ENCODE measurements around the gene DAPP1. TPM values are rescaled to one million over a fixed set of nuclear protein-coding genes. Genes with fewer than 3 reads are reported as not detected.

DAPP1 gene
- total RNA-seq, 1 donor from 2014 or later = 0.41 TPM

DNA sequence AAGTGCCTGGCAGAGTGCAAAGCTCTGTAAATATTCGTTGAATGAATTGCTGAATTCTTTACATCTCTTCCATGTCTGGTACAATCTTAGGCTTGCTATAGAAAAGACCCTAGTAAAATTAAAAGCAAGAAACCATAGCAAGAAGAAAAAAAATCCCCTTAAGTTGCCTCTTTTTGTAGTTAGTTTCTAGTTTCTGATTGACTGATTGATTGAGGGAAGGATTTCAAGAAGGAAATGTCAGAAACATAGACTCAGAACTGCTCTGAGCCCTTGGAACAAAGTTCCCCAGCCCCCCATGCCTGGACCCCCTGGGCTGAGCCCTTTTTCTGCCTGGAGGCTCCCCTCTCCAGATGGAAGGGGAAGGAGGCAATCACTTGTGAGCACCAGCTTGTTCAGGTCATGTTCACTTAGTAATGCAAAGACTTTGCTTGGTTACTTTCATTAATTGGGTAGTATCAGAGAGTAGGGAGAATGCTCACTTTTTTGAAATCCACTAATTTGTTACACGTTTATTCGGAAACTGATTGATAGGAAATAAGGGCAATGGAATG lies 35.6 kb downstream of the DAPP1 start:
- no peak for DNase-seq (ENCODE audit: low spot score in 2 of 2)
- no peak for FAIRE-seq

DNA sequence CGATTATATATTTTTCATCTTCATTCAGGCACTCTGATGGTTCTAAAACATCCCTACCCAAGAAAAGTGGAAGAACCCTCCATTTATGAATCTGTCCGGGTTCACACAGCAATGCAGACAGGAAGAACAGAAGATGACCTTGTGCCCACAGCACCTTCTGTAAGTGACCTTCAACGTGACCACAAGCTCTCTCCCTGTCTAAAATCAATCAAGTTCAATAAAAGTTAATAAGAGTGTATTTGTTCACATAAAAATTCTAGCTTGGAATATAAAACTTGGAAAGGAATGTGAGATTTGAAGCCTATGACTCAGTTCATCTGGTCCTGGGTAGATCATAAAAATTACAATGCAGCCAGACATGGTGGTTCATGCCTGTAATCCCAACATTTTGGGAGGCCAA lies 36.6 kb downstream of the DAPP1 start:
- no peak for DNase-seq (ENCODE audit: low spot score in 2 of 2)
- no peak for FAIRE-seq

DNA sequence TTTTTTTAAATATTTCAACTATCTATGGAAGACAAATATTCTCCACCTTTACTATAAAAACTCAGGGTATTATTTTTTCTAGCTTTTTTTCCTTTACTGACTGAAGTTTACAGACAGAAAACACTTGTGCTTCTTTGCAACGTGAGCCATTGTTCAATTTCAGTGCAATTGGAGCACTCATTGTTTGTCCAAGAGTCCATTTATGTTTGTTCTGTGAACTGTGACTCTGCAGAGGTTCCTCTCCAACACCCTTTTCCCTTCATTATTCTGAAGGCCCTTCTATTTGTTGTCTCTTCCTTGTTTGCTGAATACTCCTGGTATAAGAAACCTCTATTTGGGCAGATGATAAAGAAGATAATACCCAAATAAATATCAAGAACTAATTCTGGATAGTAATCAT lies 37.4 kb downstream of the DAPP1 start:
- no peak for DNase-seq (ENCODE audit: low spot score in 2 of 2)
- FAIRE-seq = no peak

DNA sequence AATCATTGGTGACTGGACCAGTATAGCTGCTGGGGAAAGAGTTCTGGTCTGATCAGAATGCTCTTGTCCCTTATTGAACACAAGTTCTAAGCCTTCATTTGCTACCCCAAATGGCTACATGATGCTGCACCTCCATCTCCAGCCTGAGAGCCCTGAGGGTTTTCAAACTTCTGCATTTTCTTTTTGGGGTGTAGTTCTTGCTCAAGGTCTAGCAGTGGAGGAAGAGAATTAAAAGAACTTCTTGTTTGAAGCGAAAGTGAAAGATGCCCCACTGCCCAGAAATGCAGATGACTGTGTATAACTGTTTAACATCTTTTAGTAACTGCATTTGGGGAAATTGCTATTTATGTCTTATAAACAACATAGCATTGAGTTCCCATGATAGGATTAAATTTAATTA lies 39.1 kb downstream of the DAPP1 start:
- no peak for DNase-seq (ENCODE audit: low spot score in 2 of 2)
- FAIRE-seq = no peak

DNA sequence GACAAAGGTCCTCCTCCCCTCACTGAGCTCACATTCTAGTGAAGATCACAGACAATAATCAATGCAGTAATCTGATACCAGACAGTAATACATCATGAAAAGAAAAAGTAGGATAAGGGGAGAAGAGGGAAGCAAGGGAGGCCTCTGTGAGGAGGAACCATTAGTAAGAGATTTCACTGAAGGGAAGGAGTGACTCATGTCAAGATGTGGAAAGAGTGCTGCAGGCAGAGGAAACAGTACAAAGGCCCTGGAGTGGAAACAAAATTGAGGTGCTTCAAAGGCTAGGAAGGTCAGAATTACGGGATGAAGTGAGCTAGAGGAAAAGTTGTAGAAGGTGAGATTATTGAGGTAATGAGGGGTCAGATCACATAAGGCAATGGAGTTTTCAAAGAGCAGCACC lies 39.5 kb downstream of the DAPP1 start:
- no peak for DNase-seq (ENCODE audit: low spot score in 2 of 2)
- no peak for FAIRE-seq

DNA sequence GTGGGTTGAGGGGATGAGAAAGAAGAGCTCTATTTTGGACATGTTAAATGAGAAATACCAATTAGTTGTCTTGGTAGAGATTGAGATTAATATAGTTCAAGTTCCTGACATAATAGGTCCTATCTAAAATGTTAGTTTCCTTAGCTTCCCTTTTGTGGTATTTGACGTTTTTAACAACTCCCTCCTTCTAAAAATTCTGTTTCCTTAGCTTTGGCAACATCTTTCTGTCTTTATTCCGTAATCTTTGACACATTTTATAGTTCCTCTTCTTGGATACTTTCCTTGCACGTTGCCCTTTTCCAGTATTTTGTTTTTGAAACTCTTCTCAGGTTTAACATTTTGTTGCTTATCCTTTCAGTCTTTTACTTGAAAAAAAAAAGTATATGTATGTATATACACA lies 40.7 kb downstream of the DAPP1 start:
- no peak for FAIRE-seq

DNA sequence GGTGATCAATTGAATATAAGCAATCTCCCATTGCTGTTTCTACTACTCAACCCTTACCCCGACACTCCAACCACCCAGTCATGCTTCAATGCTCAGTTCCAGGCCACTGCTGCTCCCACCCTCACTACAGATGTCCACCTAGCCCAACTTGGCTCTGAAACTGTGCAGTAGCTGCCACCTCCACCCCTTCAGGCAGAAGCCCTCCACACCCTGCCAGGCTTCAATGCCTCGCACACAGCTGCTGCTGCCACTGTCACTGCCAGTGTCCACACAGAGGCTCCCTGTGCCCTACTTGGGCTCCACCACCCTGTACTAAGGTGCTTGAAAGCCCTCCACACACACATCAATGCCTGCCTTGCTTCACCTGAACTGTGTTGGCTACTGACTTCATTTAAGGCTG lies 43.0 kb downstream of the DAPP1 start:
- no peak for FAIRE-seq
- no peak for DNase-seq (ENCODE audit: low spot score in 2 of 2)

More for the DNA sequence above, 40.7 kb downstream of the DAPP1 start:
- no peak for DNase-seq (ENCODE audit: low spot score in 2 of 2)

DNA sequence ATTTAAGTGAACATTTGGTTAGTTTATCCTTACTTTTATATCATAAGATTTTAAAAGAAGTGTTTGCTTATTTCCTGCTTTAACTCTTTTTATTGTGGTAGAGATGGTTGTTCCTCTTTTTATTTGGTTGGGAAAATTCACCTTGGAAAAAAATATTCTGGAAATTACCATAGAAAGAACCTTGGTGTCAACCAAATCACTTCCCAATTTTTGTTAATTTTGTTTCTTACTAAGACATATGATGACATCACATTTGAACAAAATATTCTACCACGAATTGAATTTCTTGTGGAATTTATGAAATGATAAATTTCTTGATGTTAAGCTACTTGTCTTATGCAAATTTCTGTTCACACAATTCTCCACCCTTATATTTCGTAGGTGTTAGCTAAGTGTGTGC lies 43.9 kb downstream of the DAPP1 start:
- DNase-seq (ENCODE audit: low spot score in 2 of 2) (no peak), FAIRE-seq (no peak)

DNA sequence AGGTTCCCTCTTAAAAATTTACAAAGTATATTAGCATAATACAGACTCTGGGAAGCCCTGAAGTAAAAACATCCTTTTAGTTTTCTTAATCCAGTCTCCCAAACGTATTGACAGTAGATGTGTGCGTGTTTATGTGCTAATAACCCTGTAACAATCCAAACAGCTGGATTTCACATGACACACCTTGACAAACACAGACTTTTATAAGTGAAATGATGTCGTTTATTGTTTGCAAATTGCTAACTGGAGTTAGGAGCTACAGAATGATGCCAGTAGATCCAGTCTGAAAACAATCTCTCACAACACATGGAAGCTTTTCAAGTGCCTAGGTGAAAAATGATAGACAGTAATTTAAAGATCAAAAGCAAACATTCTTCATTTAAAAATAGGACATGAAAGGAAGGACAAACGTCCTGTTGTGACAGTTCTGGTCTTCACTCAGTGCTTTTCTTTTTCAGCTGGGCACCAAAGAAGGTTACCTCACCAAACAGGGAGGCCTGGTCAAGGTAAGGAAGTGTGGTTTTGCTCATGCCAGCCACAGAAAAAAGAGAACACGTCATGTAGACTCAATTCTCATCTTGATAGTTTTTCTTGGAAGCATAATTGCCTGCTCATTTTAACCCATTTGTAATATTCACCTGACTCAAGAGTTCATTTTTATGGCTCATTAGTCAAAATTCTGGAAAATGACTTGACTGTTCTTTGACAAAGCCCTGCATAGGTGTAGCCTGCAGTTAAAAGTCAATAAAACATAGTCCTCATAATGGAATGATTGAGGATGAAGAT lies 44.7 kb downstream of the DAPP1 start:
- DNase-seq (ENCODE audit: low spot score in 2 of 2) (no peak), FAIRE-seq (no peak)

DNA sequence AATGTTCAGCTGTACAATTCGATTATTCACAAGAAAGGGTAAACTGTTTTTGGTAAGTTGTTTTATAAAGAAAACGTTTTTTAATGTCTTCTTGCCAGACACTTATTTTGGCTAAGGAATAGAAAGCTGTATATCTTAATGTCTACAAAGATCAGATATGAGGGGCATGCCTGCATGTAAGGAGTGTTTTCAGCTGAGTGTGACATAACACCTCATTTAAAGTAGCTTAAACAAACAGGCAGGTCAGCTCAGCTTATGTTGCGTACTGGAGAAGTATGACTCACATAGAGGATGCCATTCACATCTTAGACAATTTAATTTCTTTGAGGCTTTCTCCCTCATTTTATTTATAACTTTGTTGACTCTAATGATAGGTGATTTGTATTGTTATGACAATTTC lies 47.2 kb downstream of the DAPP1 start:
- FAIRE-seq (no peak), DNase-seq (ENCODE audit: low spot score in 2 of 2) (no peak)

DNA sequence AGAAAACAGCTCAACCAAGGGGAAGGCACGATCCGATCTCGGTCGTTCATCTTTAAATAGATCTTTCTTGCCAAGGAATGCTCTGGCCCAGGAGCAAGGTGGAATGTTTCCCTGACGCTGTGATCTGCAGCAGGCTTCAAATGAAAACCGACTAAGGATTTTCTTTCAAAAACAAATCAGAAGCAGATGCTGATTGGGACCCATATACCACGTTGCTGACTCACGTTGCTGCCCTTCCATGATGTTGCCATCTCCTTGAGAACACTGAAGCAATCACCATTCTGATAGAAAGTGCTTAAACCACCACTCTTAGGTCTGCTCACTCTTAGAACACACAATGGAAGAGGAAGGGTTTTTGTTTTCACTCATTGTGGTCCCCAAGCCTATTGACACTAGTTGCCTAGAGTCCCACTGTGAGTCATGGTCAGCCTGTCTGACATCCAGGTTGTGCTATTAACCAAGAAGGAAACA lies 51.5 kb downstream of the DAPP1 start:
- DNase-seq (ENCODE audit: low spot score in 2 of 2) (no peak), FAIRE-seq (no peak)

DNA sequence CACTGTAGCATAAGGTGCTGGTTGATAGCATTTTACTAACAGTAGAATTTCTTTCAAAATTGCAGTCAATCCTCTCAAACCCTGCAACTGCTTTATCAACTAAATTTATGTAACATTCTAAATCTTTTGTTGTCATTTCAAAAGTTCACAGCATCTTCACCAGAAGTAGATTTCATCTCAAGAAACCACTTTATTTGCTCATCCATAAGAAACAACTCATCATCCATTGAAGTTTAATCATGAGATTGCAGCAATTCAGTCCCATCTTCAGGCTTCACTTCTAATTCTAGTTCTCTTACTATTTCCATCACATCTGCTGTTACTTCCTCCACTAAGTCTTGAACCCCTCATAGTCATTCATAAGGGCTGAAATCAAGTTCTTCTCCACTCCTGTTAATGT lies 55.9 kb downstream of the DAPP1 start:
- FAIRE-seq = no peak

DNA sequence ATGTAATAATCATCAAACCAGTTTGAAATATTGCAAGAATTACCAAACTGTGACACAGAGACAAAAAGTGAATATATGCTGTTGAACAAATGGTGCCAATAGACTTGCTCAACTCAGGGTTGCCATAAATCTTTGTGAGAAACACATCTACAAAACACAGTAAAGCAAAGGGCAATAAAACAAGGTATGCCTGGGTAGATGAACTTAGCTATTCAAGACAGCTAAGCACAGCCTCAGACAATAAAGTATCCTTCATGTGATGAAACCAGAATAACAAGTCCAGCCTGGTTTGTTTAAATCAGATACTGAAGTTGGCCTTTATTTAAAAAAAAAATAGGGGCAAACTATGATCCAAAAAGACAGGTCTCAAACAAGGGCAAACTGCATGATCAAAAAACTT lies 58.4 kb downstream of the DAPP1 start:
- FAIRE-seq (no peak), DNase-seq (ENCODE audit: low spot score in 2 of 2) (no peak)

More for the DNA sequence above, 55.9 kb downstream of the DAPP1 start:
- no peak for DNase-seq (ENCODE audit: low spot score in 2 of 2)

DNA sequence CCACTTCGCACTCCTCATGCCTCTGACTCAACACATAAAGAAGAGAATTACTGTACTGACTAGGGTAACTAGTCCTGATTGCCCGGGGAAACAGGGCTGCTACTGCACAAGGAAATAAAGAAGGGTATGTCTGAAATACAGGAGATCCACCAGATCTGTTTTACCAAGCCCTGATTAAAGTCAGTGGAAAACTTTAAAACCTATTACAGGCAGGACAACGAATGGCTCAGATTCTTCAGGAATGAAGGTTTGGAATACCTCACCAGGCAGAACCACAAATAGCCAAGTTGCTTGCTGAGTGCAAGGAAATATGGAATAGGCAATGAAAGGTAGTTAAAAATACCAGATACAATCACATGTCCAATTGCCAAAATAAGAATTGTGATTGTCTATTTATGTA lies 60.3 kb downstream of the DAPP1 start:
- DNase-seq (ENCODE audit: low spot score in 2 of 2) (no peak), FAIRE-seq (no peak)

DNA sequence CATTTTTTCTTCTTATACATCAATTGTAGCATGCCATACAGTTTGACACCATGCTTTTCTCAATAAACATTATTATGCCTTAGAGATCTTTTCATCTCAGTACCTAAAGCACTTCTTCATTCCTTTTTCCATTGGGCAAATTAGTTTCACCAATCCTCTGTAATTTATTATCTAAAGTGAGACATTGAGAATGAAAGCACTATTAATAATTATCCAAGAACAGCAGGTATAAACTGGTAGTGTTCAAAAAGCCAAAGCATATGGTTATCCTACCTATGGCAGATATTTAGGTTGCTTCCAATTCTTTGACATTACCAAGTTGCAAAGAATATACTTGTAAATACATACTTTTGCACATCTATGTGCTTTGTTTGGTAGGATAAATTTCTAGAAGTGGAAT lies 62.0 kb downstream of the DAPP1 start:
- FAIRE-seq (no peak), DNase-seq (ENCODE audit: low spot score in 2 of 2) (no peak)

DNA sequence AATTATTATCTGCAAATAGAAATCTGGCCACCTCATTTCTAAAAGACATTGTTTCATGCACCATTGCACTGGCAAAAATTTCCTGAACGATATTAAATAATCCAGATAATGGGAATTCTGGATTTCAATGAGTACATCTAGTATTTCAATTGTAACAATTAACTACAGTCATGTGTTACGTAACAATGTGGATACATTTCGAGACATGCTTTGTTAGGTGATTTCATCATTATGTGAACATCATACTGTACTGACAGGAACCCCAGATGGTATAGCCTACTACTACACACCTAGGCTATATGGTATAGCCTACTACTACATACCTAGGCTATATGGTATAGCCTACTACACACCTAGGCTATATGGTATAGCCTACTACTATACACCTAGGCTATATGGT lies 62.8 kb downstream of the DAPP1 start:
- DNase-seq (ENCODE audit: low spot score in 2 of 2) (no peak), FAIRE-seq (no peak)

DNA sequence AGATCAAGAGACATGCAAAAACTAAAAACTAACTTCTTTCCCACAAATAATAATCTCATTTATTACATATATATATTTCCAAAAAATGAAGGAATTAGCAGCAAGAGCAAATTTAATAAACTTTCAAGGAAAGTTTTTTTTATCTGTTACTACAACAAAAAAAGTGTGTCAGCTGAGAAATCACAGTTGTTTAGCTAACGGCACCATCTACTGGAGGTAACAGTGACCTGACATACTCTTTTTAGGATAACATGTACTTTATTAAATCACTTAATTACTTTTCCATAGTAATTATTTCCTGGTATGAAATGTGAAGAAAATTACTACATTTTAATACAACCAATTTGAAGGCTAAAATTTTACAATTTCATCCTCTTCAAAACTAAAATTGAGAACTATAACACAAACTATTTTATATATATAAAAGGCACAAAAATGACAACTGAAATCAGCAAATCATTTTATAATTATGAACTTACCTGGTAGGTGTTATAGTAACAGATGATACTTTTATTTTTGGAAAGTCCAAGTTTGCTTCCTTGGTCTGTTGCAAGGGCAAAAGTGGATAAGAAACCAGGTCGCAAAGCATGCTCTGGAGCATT lies 68.5 kb downstream of the DAPP1 start:
- peak; percentile 82 for FAIRE-seq
- no peak for DNase-seq (ENCODE audit: low spot score in 2 of 2)

DNA sequence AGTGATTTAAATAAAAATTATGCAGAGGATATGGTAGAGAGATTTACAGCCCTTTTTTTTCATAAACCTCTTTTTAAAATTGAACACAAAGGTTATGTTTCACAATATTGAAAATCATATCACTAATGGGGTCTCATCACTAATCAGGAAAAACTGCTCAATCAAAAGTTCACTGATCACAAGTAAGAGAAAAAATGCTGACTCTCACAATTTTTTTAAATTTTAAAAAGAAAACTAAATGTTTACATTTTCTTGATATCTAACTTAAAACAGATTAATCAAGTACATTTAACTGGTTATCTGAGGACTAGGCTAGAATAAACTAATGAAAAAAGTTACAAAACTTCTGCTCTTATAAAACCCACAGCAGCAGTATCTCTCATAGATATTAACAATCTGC lies 69.1 kb downstream of the DAPP1 start:
- FAIRE-seq (peak; percentile 28), DNase-seq (ENCODE audit: low spot score in 2 of 2) (no peak)

DNA sequence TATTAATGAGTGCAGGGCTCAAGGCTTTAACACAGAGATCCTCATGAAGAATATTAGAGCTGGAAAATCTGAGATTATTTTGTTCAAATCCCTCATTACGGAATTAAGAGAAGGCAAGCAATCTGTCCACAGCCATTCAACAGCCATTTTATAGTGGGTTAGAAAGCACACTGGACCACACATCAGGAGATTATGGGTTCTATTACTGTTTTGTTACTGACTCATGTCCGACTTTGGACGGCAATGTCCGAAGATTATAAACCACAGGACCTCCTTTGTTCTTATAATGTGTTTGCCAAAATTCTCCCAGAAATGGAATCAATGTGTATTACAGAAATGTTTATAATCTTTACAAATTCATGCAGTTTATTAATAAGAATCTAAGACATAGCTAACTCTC lies 69.5 kb downstream of the DAPP1 start:
- no peak for FAIRE-seq

DNA sequence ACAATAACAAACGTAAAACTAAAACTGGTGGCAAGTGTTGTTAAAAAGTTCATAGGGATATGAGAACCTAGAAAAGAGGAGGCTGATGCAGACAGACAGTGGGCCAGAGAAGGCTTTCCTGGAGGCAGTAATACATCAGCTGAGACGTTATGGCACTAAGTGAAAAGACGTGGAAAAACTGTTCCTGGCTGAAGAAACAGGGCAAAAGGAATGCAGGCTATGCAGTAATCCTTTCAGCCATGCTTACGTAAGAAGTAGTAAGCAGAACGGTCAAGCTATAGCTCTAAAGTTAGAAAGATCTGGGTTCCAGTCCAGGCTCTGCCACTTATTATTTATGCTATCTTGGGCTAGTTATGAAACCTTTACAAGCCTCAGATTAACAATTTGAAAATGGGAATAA lies 71.2 kb downstream of the DAPP1 start:
- FAIRE-seq = no peak
- DNase-seq (ENCODE audit: low spot score in 2 of 2) = no peak

More for the DNA sequence above, 69.5 kb downstream of the DAPP1 start:
- no peak for DNase-seq (ENCODE audit: low spot score in 2 of 2)

DNA sequence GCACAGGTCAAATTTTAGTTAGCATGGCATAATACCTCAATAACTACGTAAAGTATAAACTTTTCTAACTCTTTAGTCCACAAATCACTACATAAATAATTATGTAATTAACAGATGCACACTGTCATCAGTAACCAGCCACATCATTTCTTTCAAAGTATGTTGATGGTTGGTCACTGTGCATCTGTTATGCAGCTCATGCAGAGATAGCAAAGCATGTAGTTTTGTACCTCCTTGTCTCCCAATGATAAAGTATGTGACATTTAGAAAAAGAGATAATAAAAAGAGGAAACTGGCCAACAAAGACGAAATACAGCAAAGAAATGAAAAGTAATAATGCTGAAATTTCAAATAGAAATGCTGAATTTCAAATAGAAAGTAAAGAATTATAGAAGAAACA lies 74.7 kb downstream of the DAPP1 start:
- no peak for FAIRE-seq
- no peak for DNase-seq (ENCODE audit: low spot score in 2 of 2)

DNA sequence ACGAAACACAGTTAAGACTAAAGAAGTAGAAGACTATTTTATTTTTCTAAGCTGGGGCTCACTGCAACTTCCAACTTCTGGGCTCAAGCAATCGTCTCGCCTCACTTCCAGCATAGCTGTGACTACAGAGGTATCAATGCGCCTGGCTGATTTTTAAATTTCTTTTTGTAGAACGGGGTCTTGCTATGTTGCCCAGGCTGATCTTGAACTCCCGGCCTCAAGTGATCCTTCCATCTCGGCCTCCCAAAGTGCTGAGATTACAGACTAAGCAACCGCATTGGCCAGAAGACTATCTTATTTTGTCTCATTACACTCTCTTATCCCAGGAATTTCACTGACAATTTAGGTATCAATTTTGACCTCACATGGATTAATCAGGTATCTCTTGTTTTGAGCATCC lies 76.4 kb downstream of the DAPP1 start:
- DNase-seq (ENCODE audit: low spot score in 2 of 2) (no peak), FAIRE-seq (no peak)

Measured in frontal cortex (tissue), 4 donors.